IMR-90 (cell line): ENCODE measurements around the gene FER. TPM values are rescaled to one million over a fixed set of nuclear protein-coding genes. Genes with fewer than 3 reads are reported as not detected.
A peak's percentile ranks its signal among the peaks of the same experiment; 100 is the strongest.

Source experiments
- ATAC-seq: fragments of 200-7000 bp; cut with Tn5 transposase; 2 replicates; pipeline ENCODE4 v1.9.1; 2020; ENCODE audit warnings: low read depth, mild to moderate bottlenecking, moderate library complexity
- BruUV-seq: library from RNA; stranded (reverse); fragments of 400-500 nt; replicated peaks from 2 replicates; lab custom pipeline; 2021; lab: Mats Ljungman, UMichigan
- CTCF ChIA-PET: fragments of 300-600 bp; formaldehyde crosslinking; extraction: SDS; loops from one replicate; lab custom pipeline; 2021; ENCODE audit warnings: antibody characterized with exemption; lab: Yijun Ruan, JAX
- POLR2A ChIA-PET: fragments of 300-600 bp; sonication (Branson Sonifier 250); formaldehyde crosslinking; loops from one replicate; lab custom pipeline; 2022; ENCODE audit warnings: antibody characterized with exemption; ENCODE audit not compliant: unreplicated experiment; lab: Charles Lee
- DNase-seq: peaks from one replicate; pipeline ENCODE4 v3.0.0; 2013
- H2AFZ ChIP-seq: replicated peaks from 2 replicates; pipeline ENCODE3; 2013; ENCODE audit warnings: low read length, mild to moderate bottlenecking; ENCODE audit not compliant: poor library complexity
- H2AK5ac ChIP-seq: 2 replicates; pipeline ENCODE4 v1.6.1; 2013; ENCODE audit warnings: low read depth, low read length, inconsistent platforms
- H2AK9ac ChIP-seq: replicated peaks from 2 replicates; pipeline ENCODE3; 2013; ENCODE audit warnings: mild to moderate bottlenecking, low read depth, low read length, moderate library complexity; ENCODE audit not compliant: poor library complexity
- H2BK120ac ChIP-seq: 2 replicates; pipeline ENCODE4 v1.6.1; 2013; ENCODE audit warnings: low read depth, low read length, inconsistent platforms
- H2BK15ac ChIP-seq: 3 replicates; pipeline ENCODE4 v1.6.1; 2013; ENCODE audit warnings: low read depth, low read length, inconsistent platforms
- H2BK20ac ChIP-seq: 2 replicates; pipeline ENCODE4 v1.6.1; 2013; ENCODE audit warnings: low read depth, mild to moderate bottlenecking, inconsistent platforms, low read length, moderate library complexity
- H2BK5ac ChIP-seq: 2 replicates; pipeline ENCODE4 v1.6.1; 2013; ENCODE audit warnings: mild to moderate bottlenecking, low read depth, low read length, inconsistent platforms; ENCODE audit not compliant: poor library complexity, severe bottlenecking
- H3K14ac ChIP-seq: replicated peaks from 2 replicates; pipeline ENCODE4 v1.6.1; 2013; ENCODE audit warnings: low read depth, low read length, inconsistent platforms
- H3K18ac ChIP-seq: 2 replicates; pipeline ENCODE4 v1.6.1; 2013; ENCODE audit warnings: low read depth, low read length, control low read depth
- H3K23ac ChIP-seq: 2 replicates; pipeline ENCODE4 v1.6.1; 2013; ENCODE audit warnings: low read depth, low read length, inconsistent platforms
- H3K27ac ChIP-seq: 2 replicates; pipeline ENCODE4 v1.5.1; 2013; ENCODE audit warnings: mild to moderate bottlenecking, control low read depth, low read length; ENCODE audit not compliant: insufficient read depth
- H3K27me3 ChIP-seq: 2 replicates; pipeline ENCODE4 v1.6.1; 2013; ENCODE audit warnings: low read length; ENCODE audit not compliant: control insufficient read depth, insufficient read depth
- H3K36me3 ChIP-seq: 2 replicates; pipeline ENCODE4 v1.6.1; 2013; ENCODE audit warnings: low read length, mixed read lengths; ENCODE audit not compliant: control insufficient read depth, insufficient read depth
- H3K4ac ChIP-seq: 2 replicates; pipeline ENCODE4 v1.6.1; 2013; ENCODE audit warnings: low read depth, low read length, inconsistent platforms
- H3K4me1 ChIP-seq: 2 replicates; pipeline ENCODE4 v1.6.1; 2013; ENCODE audit warnings: low read length, mixed read lengths; ENCODE audit not compliant: control insufficient read depth, insufficient read depth
- H3K4me2 ChIP-seq: 2 replicates; pipeline ENCODE4 v1.6.1; 2013; ENCODE audit warnings: low read depth, mild to moderate bottlenecking, control low read depth, low read length, moderate library complexity
- H3K4me3 ChIP-seq: 2 replicates; pipeline ENCODE4 v1.5.1; 2013; ENCODE audit warnings: low read depth, mild to moderate bottlenecking, control low read depth, low read length, moderate library complexity; ENCODE audit not compliant: insufficient read depth
- H3K56ac ChIP-seq: 2 replicates; pipeline ENCODE4 v1.6.1; 2013; ENCODE audit warnings: low read length, inconsistent platforms; ENCODE audit not compliant: insufficient read depth; ENCODE audit errors: extremely low read depth
- H3K79me1 ChIP-seq, 2 experiments: 2 replicates each; pipeline ENCODE4 v1.6.1; 2013; ENCODE audit warnings: low read length in 2 of 2, inconsistent platforms in 1 of 2, low read depth in 1 of 2
- H3K9ac ChIP-seq: 2 replicates; pipeline ENCODE4 v1.6.1; 2013; ENCODE audit warnings: low read depth, low read length, control low read depth
- H3K9me1 ChIP-seq: 2 replicates; pipeline ENCODE4 v1.6.1; 2013; ENCODE audit warnings: low read length, inconsistent platforms; ENCODE audit not compliant: insufficient read depth
- H3K9me3 ChIP-seq: 2 replicates; pipeline ENCODE4 v1.6.1; 2013; ENCODE audit warnings: low read length; ENCODE audit not compliant: control insufficient read depth, insufficient read depth
- H4K20me1 ChIP-seq: 2 replicates; pipeline ENCODE4 v1.6.1; 2013; ENCODE audit warnings: low read length, inconsistent platforms; ENCODE audit not compliant: insufficient read depth
- H4K5ac ChIP-seq: 2 replicates; pipeline ENCODE4 v1.6.1; 2013; ENCODE audit warnings: mild to moderate bottlenecking, low read depth, low read length, control low read depth
- H4K8ac ChIP-seq, 2 experiments: 2 replicates each; pipeline ENCODE4 v1.6.1; 2013; ENCODE audit warnings: low read depth in 2 of 2, low read length in 2 of 2, control low read depth in 1 of 2, inconsistent platforms in 1 of 2
- H4K91ac ChIP-seq: 2 replicates; pipeline ENCODE4 v1.6.1; 2013; ENCODE audit warnings: low read depth, low read length, inconsistent platforms; ENCODE audit not compliant: insufficient read depth
- BHLHE40 ChIP-seq: fragments of 150-350 bp; IDR thresholded peaks from 2 replicates; pipeline ENCODE4 v1.6.1; 2016; ENCODE audit warnings: mild to moderate bottlenecking, low read depth, low read length
- CEBPB ChIP-seq: IDR thresholded peaks from 2 replicates; pipeline ENCODE4 v1.6.1; 2012; ENCODE audit warnings: low read depth, low read length, improper control_type of control experiment
- CHD1 ChIP-seq: IDR thresholded peaks from 2 replicates; pipeline ENCODE4 v1.6.1; 2012; ENCODE audit warnings: low read depth, low read length, improper control_type of control experiment
- RFX5 ChIP-seq: IDR thresholded peaks from 2 replicates; pipeline ENCODE4 v1.8.0; 2012; ENCODE audit warnings: low read depth, mild to moderate bottlenecking, low read length, moderate library complexity
- WGBS, 2 experiments: methylation state at CpG; one replicate each; pipeline versions ENCODE4 v1.1.5 to v1.1.7; 2013; ENCODE audit warnings: missing lambda C conversion rate in 2 of 2; ENCODE audit not compliant: insufficient read length in 1 of 2; ENCODE audit errors: extremely low coverage in 2 of 2; 5-methylcytosine and 5-hydroxymethylcytosine counted together
- dilution Hi-C: fragments of 300-500 bp; cut with HindIII; formaldehyde crosslinking; loops from one replicate; pipeline ENCODE4 v1.14.3; 2018; ENCODE audit warnings: low sequenced_read_pairs; ENCODE audit not compliant: unreplicated experiment
- in situ Hi-C: fragments of 300-500 bp; cut with MboI; formaldehyde crosslinking; loops from 3 replicates; pipeline ENCODE4 v1.14.3; 2019; ENCODE audit warnings: low sequenced_read_pairs, inconsistent platforms, mixed read lengths
- intact Hi-C: fragments of 100-400 bp; cut with micrococcal nuclease; formaldehyde crosslinking; loops from 2 replicates; pipeline ENCODE4 v1.10.0; 2022
- polyA plus RNA-seq, 3 experiments: library from polyadenylated mRNA; depleted of rRNA; stranded (reverse); fragments of >200 nt; gene quantifications; 2 replicates each; pipeline ENCODE4 v1.2.3, GENCODE V29; 2012; ENCODE audit warnings: low replicate concordance in 1 of 3
- total RNA-seq: library from RNA; depleted of rRNA; stranded (reverse); fragments of >200 nt; gene quantifications from 2 replicates; pipeline ENCODE4 v1.2.3, GENCODE V29; 2012

Gene FER
- total and polyA plus RNA-seq, 2 of the 4 experiments (the other 2 are of a cell fraction): 3.5 to 32.4 TPM

DNA sequence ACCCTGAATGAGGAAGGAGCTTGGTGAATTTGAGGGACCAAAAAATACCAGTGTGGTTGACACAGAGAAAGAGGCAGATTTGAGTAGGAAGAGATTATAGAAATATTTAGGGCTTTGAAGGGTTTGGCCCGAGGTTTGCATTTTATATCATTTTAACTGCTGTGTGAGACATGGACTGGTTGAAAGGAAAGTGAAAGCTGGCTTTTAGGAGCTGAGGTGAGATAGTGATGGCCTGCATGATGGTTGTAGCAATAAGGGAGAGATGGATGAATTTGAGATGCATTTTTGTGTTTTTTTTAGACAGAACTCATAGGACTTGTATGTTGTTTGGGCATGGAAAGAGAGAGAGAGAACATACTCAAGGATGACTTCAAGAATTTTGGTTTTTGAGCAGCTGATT, 21.7 kb downstream of the FER start:
- Histone ChIP-seq H2BK15ac (no peak overlapping the region), H3K4me2 (peak overlapping the region; percentile 8; the same call in 1 of the 2 replicates), H3K4ac (no peak overlapping the region), H3K27me3 (no peaks in the 10 kb centered on the region), H3K14ac (0 out of 2 replicates have a peak overlapping the region, but pooled peaks have one; percentile 6), H4K20me1 (no peaks in the 10 kb centered on the region), H2BK120ac (no peak overlapping the region), H3K9me3 (peaks cover 2% of the 10 kb centered on the region; the same call in 1 of the 2 replicates), H3K27ac (no peak overlapping the region), H3K9me1 (0 out of 2 replicates have a peak, but pooled peaks cover 8% of the 10 kb centered on the region), H3K79me1 (peaks cover 27 to 61% of the 10 kb centered on the region in 2 experiments), H3K4me3 (no peak overlapping the region), H4K91ac (no peak overlapping the region), H2AK9ac (no peak overlapping the region), H3K18ac (no peak overlapping the region), H3K4me1 (peaks cover 2% of the 10 kb centered on the region; the same call in 1 of the 2 replicates), H4K5ac (no peak overlapping the region), H4K8ac (no peak overlapping the region), H2AFZ (no peak overlapping the region), H3K36me3 (peaks cover 2% of the 10 kb centered on the region; the same call in 1 of the 2 replicates), H2AK5ac (no peak overlapping the region), H3K9ac (no peak overlapping the region), H2BK5ac (no peak overlapping the region), H3K56ac (no peak overlapping the region), H2BK20ac (no peak overlapping the region), H3K23ac (no peak overlapping the region)
- intact Hi-C loops (loop anchor here (2.0 kb wide), 1 partner anchor 15 kb away; no protein-coding TSS in a partner anchor), dilution Hi-C loops (no loop called here), in situ Hi-C loops (no loop called here)
- POLR2A ChIA-PET: no interaction called here
- CTCF ChIA-PET: no interaction called here
- no TSS peak for BruUV-seq
- DNase-seq (no peak), ATAC-seq (peak; percentile 49)
- 40% methylated on average over 1 of the region's 1 CpG; no CpG with 5 or more reads in 1 of the 2 experiments for WGBS, 2 experiments
- TF ChIP-seq RFX5 (no peak), CEBPB (no peak), CHD1 (no peak), BHLHE40 (no peak)
